ENCODE measurements around the gene HSPB1.
A peak's percentile ranks its signal among the peaks of the same experiment; 100 is the strongest.
"Not testable (repeated sequence)": the region's sequence is repeated elsewhere in the genome, so short reads cannot be mapped to it uniquely, and the experiment has no call there.

The HSPB1 gene

DNA sequence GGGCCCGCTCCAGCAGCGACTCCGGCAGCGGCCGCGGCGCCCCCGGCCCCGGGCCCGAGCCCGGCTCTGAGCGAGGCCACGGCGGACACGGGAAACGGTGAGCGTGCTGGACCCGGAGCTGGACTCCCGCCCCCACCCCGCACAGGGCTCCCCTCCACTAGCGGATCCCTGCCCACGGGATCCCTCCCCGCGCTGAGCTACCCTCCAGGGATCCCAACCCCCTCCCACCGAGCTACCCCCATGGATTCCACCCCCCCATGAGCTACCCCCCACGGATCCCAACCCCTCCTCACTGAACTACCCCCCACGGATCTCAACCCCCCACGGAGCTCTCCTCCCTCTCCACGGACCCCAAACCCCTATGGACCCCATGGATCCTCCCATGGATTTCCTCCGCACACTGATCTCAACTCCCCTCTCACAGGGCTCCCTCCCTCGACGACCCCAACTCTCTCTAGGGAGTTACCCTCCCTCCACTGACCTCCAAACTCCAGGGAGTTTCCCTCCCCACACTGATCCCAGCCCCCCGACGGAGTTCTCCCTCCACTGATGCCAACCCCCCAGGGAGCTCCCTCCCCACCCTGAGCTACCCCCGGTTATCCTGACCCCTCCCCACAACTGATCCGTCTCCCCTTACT, 20.6 kb upstream of the HSPB1 start:
- no peak for DNase-seq

DNA sequence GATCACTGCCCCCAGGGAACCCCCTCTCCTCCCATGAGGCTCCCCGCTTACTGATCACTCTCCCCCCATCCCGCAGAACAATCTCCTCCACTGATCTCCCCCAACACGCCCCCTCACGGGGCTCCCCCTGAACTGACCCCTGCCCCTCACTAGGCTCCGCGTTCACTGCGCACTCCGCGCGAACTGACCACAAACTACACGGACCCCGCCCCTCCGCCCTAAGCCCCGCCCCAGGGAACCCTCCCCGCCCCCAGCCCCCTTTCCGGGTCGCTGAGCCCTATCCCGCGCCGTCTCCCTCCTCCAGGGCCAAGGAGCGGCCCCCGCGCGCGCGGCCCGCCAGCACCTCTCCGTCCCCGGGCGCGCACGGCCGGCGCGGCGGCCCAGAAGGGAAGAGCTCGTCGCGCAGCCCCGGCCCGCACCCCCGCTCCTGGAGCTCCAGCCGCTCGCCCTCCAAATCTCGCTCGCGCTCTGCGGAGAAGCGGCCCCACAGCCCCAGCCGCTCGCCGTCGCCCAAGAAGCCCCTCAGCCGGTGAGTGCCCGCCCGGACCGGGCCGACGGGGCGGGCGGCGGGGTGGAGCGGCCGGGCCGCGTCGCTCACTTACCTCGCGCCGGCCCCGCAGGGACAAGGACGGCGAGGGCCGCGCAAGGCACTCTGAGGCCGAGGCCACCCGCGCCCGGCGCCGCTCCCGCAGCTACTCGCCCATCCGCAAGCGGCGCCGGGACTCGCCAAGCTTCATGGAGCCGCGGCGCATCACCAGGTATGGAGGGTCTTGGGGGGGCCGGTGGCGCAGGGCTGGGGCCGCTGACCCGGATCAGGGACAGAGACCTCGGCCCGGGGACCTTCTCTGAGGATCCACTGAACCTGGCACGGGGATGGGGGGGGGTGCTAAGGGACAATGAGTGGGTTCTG, 19.9 kb upstream of the HSPB1 start:
- peak; percentile 27 for DNase-seq

DNA sequence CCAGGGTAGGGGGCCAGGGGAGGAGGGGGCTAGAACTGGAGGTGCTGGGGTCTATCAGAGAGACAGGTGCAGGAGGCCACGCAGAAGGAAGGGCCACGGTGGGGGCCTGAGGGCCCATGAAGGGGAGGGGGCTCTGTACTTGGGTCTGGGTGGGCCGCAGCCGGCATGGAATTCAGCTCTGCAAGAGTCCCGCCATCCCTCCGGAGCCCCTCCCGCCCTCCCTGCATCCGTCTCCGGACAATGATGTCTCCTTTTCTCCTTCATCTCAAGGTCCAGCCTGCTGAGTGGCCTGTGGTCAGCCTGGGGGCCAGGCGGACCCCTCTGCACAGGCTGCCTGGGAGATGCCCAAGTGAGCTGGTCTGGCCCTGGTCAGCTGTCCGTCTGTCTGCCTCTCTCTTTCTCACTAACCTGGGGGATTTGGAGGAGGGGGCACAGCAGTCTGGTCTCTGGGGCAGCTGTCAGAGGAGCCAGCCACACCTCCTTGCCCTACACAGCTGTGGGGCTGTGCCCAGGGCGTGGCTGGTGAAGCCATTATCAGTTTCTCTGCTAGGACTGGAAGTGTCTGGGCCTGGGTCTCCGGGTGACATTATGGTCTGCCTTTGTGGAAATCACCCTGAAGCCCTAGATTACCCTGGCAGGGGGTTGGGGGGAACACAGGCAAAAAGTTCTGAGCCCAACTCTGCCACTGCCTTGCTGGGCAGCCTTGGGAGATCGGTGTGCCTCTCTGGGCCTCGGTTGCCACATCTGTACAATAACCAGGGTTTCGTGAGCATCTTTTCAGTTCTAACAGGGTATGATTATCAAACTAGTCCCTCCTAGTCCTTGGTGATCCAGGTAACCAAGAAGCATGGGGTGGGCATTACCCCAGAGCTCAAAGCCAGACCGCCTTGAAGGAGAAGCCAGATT, 19.0 kb upstream of the HSPB1 start:
- DNase-seq, result no peak

DNA sequence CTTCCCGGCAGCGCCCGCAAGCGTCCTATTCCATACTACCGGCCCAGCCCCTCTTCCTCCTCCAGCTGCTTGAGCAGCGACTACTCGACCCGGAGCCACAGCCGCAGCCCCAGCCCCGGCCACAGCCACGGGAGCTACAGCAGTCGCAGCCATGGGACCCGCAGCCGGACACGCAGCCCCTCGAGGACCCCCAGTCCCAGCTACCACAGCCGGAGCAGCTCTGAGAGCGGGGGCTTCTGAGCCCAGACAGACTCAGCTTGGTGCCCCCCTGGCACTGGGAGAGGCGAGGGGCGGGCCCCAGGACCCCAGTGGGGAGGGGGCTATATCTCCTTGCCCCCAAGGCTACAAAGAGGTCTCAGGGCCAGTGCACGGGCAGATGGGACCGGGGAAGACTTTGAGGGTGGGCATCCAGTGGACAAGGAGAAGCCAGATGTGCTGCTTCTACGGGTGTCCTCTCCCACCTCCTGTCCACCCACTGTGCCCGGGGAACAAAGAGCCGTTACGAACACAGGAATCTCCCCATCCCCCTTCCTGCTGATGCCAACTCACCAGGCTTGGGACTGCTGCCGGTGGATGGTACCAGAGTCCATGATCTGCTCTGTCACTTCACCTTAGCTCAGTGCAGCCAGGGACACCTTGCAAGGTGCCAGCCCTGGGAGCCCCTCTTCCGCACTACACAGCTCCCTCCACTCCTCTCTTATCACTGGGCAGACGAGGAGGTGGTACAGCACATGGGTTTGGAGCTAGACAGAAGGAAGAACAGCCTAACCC, 16.7 kb upstream of the HSPB1 start:
- no peak for DNase-seq

DNA sequence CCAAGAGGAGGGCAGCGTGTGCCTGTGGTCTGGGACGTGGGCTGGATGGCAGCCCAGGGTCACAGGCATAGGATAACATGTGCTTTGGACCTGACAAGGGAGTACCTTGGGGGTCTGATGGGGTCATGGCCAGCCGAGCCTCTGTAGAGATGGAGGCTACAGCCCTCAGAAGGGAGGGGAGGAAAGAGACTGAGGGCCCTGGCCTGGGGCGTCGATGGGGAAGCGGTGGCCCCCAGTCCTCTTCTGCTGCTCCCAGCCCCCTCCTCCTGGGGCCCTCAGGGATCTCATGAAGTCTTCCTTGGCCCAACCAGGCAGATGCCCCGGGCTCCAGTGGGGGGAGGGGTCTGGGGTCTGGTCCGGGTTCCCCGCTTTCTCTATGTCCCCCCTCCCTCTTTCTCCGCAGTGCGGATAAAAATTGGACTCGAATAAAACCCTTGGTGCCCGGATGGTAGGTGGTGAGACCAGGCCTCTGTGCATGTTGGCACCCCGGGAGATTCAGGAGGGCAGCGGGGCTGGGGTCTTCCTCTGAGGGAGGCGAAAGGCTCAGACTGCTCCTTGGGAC, 15.6 kb upstream of the HSPB1 start:
- DNase-seq, result no peak

DNA sequence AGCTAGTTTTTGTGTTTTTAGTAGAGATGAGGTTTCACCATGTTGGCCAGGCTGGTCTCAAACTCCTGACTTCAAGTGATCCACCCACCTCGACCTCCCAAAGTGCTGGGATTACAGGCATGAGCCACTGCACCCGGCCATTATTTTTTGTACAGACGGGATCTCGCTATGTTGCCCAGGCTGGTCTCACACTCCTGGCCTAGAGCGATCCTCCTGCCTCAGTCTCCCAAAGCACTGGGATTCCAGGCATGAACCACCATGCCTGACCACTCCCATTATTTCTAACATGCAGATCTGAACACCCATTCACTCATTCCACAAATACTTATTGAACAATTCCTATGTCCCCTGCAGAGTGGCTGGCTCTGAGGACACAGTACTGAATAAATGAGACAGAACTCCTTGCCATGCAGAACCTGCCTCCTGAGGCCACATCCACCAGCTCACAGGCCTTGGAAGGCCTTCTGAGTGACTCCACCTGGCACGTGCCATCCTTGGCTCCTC, 11.6 kb upstream of the HSPB1 start:
- not testable (repeated sequence) for DNase-seq

DNA sequence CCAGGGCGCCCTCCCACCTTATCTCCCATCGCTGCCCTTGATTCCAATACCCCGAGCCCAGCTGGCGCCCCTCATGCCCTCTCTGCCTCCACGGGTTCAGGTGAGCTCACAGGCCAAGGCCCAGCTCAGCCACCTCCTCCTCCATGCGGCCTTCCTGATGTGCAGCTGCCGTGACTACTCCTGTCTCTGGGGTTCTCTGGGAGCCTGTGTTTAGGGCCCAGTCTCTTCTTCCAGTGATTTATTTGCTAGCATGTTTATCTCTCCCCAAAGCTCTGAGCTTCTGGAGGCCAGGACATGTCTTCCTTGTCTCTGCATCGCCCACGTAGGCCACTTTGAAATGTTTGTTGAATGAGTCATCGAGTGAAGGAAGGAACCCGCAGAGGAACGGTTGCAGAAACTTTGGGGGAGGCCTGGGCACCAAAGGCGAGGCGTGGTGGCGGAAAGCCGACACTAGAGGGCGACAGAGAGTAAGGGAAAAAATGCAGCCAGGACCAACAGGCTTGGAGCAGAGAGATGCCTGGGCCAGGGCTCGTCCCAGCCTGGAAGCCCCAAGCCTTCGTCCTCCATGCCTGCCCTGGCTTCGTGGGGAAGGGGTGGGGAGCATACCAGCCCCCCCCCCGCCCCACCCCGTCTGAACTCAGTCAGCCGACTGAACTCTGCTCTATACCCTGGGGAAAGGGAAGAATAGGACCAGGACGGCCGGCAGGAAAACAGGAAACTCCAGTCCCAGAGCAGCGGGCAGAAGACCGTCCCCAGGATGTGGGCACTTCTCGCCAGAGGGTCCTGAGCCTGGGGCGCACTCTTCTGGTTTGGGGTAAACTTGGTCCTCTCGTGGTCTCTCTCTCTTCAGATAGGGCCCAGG, 10.9 kb upstream of the HSPB1 start:
- DNase-seq, result peak; percentile 66

DNA sequence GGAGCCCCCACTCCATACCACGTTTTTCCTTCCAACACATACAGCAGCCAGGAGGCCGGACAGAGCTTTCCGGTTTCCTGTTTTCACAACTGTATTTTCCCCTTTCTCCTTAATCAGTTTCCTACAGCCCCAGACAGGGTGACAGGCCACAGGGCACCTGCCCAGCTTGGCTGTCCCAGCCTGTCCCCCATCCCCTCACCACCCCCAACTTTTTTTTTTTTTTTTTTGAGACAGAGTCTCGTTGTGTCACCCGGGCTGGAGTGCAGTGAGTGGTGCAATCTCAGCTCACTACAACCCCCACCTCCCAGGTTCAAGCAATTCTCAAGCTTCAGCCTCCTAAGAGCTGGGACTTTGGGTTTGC, 10.3 kb upstream of the HSPB1 start:
- no peak for DNase-seq

DNA sequence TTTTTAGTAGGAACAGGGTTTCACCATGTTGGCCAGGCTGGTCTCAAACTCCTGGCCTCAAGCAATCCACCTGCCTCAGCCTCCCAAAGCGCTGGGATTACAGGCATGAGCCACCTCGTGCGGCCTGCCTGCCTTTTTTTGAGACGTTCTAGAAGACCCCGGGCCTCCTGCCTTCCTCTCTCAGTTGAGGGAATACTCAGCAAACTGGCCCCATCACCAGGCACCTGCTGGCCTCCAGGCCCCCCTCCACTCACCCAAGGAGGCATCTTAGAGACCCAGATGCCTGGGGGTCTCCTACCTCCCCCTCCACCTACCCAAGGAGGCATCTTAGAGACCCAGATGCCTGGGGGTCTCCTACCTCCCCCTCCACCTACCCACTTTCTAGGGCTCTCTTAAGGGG, 9.6 kb upstream of the HSPB1 start:
- DNase-seq, result not testable (repeated sequence)

DNA sequence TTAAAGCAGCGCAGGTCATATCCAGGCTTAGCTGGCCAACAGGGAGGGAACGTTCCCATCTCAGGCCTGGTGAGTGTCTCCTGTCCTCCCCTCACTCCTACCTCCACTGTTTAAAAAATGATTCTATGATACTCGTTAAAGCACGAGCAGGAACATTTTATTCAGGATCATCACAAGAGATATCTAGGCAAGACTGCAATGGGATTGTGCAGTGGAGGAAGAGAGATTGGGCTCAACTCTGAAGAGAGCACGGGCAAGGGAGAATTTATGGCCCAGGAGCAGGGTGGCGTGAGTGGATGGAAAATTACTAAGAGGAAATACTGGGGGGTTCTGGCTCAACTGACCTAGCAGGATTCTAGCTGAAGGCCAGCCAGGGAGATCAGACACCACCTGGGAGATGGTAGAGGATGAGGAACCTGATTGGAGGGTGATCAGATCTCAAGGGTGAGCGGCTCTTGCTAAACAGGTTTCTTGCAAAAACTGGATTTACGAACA, 9.0 kb upstream of the HSPB1 start:
- DNase-seq, result no peak

DNA sequence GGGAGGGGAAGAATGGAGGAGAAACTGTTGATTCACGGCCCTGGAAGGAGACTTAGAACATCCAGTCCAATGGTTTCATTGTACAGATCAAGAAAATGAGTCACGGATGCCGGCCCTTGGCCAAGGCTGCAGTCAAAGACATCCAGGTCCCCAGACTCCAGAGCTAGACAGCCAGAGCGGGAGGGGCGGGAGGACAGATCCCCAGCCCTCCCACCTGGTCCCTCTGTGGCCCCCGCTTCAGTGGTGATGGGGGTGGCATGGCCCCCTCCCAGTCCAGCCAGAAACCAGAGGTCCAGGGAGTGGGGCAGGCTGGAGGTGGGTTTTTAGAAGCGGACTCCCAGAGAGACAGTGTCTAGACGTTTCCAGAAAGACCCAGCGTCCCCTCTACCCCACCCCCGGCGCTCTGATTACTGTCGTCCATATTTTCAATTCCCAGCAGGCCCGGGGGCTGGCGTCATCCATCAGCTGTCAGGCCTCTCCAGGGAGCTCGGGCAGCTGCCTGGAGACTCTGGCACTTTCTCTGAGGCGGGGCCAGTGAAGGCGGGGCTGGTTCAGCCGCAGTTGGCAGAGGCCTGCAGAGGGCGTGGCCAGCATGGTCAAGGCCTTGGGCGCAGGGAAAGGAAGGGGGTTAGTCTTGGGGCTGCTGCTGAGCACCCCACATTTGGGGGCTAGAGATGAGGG, 8.0 kb upstream of the HSPB1 start:
- DNase-seq, result peak; percentile 74

DNA sequence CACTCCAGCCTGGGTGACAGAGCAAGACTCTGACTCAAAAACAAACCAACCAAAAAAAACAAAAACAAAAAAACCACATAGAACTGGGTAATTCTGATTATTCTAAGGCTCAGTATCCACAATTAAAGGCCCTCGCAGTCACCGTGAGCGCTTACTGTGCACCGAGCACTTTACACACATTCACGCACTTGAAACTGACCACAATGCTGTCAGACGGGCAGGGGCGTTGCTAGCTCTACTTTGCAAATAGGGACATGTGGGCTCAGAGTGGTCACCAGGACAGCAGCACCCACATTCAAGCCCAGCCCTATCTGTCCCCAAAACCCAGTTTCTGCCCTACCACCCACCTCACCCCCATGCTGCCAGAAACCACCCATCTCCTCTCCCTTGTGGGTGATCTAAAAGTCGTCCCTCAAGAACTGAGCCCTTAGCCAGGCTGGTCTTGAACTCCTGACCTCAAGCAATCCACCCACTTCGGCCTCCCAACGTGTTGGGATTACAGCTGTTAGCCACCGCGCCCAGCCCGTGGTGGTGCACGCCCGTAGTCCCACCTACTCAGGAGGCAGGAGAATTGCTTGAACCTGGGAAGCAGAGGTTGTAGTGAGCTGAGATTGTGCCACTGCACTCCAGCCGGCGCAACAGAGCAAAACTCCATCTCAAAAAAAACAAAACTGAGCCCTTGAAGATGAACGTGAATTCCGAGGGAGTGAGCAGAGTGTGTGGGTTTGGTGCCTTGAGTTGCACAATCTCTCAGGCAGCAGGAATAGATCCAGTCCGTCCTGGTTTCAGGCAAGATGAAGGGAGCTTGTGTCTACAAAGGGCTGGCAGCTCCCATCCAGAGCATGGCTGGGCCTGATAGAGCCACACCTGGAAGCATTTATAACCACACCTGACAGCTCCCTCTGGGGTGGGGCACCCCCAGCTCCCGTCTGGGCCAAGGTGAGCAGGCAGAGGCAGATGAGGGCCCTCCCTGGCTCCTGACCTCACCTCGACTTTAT, 5.4 kb upstream of the HSPB1 start:
- peak; percentile 39 for DNase-seq

DNA sequence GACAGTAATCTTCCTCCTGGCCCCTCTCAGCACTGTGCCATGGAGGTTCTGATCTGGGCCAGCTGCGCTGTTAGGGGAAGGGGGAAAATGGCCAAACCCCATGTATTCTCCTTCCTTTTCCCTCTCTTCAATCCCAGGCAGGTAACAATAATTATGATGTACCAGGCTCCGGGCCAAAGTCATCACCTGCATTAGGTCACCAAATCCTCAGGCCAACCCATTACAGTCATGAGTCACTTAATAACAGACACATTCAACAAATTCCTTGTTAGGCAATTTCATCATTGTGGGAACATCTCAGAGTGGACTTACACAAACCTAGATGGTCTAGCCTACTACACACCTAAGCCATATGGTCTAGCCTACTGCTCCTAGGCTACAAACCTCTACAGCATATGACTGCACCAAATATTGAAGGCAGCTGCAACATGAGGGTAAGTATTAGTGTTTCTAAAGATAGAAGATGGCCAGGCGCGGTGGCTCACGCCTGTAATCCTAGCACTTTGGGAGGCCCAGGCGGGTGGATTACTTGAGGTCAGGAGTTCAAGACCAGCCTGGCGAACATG, 2.2 kb upstream of the HSPB1 start:
- DNase-seq, result peak; percentile 65

DNA sequence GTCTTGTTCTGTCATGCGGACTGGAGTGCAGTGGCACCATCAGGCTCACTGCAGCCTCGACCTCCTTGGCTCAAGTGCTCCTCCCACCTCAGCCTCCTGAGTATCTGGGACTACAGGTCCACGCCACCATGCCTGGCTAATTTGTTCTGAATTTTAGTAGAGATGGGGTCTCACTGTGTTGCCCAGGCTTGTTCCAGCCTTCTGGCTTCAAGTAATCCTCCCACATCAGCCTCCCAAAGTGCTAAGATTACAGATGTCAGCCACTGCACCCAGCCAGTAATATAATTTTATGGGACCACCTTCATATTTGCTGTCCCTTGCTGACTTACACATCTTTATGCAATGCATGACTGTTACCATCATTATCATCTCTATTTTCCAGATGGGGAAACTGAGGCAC, 1.5 kb upstream of the HSPB1 start:
- no peak for DNase-seq

DNA sequence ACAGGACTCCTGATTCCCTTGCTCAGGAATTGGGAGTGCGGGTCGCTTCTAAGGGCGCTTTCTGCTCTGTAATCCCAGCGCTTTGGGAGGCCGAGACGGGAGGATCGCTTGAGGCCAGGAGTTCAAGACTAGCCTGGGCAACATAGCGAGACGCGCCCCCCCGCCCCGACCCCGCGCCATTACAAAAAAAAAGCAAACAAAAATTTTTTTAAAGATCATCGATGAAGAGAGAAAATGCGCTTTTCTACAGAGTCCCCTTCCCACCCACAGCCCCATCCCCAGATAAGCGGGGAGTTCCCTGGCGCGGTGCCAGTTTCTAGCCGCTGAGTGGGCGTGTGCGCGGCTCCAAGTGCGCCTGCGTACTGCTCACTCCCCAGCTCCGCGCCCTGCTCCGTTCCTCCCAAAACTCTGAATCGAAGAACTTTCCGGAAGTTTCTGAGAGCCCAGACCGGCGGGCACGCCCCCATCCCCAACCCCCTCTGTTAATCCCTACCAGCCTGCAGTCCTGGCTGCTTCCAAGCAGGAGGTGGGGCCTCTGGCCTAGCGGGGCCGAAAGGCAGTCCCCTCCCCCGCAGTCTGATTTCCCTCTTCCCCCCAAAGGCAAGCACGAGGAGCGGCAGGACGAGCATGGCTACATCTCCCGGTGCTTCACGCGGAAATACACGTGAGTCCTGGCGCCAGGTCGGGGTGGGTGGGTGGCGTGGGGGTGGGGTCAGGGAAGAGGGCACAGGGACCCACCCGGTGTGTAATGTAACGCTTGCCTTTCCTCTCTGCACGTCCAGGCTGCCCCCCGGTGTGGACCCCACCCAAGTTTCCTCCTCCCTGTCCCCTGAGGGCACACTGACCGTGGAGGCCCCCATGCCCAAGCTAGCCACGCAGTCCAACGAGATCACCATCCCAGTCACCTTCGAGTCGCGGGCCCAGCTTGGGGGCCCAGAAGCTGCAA, 1.0 kb downstream of the HSPB1 start:
- peak; percentile 76 for DNase-seq

DNA sequence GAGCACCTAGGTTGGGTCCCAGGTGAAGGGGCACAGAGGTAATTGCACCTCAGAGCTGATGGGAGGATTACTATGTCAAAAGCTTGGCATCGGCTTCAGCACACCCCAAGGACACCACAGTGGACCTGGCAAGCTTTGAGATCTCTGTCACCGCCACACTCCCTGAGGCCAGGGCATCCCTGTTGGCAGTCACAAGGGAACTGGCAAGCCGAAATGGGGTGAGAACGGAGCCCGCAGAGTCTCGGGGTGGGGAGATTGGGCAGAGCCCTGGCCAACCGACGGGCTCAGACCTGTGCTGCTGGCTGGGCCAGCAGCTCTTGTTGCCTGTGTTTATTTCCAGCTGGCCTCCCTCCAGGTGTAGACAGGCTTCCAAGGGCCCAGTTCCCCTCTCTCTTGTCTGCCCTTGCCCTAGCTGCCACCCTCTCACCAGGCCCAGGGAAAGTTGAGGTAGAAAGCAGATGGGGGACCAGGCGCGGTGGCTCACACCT, 2.5 kb downstream of the HSPB1 start:
- DNase-seq, result no peak

DNA sequence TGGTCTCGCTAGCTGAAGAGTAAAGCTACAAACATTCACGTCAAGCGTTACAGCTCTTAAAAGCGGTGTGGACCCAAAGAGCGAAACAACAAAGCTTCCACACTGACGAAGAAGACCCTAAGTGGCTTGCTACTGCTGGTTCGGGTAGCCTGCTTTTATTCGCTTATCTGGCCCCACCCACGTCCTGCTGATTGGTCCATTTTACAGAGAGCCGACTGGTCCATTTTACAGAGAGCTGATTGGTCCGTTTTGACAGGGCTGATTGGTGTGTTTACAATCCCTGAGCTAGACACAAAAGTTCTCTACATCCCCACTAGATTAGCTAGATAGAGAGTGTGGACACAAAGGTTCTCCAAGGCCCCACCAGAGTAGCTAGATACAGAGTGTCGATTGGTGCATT, 6.4 kb downstream of the HSPB1 start:
- DNase-seq, result not testable (repeated sequence)
